GM19372 (cell line): ENCODE measurements around the gene ERFL.
"Not testable (repeated sequence)": the region's sequence is repeated elsewhere in the genome, so short reads cannot be mapped to it uniquely, and the experiment has no call there.

ENCODE experiments used
- ATAC-seq: cut with Tn5 transposase; IDR thresholded peaks from one replicate; pipeline ENCODE4 v1.9.1; 2021; ENCODE audit warnings: mild to moderate bottlenecking, low read depth, moderate library complexity; ENCODE audit not compliant: unreplicated experiment

ERFL gene

DNA sequence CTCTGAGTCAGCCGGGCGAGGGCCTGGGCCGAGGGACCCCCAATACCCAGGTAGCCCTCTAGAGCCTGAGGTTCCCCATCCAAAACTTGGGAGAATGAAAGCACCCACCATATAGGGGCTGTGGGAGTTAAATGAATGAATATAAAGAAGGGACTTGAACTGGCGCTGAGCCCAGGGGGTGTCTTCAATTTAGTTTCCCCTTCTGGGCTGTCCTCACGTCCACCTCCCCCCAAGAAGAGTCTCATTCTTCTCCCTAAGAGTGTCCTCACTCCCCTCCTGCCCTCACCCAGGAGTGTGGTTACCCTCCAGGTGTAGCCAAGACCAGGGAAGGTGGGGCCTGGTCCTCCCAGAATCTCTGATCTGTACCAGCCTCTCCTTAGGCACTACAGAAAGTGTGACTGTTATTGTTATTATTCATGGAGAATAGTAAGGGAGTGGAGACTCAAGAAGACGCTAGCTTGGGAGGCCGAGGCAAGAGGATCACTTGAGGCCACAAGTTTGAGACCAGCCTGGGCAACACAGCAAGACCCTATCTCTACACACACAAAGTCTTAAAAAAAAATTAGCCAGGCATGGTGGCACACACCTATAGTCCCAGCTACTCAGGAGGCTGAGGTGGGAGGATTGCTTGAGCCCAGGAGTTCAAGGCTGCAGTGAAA is 48.5 kb downstream of the ERFL start:
- ATAC-seq = no peak

DNA sequence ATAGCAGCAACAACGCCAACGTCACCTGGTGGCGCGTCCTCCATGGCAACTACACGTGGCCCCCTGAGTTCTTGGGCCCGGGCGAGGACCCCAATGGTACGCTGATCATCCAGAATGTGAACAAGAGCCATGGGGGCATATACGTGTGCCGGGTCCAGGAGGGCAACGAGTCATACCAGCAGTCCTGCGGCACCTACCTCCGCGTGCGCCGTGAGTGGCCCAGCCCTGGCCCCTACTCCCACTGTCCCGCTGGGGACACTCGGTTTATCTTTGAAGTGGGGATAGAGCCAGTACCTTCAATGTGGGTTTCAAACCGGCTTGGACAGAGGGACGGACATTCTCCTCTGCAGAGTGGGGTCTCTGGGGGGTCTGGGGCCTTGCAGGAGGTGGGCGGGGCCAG is 49.2 kb downstream of the ERFL start:
- ATAC-seq = no peak

- ATAC-seq = no peak
Observed at GRCh38 chr19:41877916-41878905, 50.0 kb downstream of the ERFL start.

DNA sequence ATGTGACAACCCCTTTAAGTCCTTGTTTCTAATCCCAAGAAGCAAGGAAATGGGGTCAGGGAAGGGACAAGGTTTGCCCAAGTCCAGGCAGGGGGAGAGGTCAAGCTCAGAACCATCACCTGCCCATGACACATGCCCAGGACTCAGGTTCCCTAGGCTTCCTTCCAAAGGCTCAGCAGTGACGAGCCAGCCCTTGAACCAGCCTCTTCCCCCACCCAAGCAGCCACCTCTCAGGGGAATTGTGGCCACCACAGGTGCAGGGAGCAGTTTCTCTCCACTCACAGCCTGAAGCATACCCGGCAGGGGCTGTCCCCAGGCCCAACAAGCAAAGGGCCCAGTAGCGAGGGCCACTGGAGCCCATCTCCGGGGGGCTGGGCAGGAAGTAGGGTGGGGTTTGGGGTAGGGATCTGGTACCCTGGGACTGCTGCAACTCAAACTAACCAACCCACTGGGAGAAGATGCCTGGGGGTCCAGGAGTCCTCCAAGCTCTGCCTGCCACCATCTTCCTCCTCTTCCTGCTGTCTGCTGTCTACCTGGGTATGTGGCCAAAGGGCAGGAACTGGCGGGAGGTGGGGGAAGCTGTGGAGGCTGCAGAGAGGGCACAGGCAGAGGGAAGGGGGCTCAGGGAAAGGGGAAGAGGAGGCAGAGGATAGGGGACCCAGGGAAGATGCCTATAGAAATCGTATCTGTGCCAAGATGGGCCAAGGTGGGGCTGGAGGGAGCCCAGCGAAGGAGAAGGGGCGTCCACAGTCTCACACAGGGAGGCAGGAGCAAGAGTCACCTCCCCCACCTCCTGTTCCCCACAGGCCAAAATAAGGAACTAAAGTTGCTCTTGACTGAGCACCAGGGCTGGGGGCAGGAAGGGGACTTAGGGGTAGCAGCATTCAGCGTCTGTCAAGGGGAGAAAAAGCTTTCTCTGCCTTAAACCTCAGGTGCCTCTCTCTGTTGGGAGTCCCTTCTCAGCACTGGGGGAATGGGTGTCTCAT is 51.1 kb downstream of the ERFL start, which contains the start of gene CD79A:
TSS of gene CD79A (plus strand) at position 433 of the 986 bp plus-strand sequence. CDS start at position 459, 26 bp downstream.
- peak; percentile 55 for ATAC-seq

DNA sequence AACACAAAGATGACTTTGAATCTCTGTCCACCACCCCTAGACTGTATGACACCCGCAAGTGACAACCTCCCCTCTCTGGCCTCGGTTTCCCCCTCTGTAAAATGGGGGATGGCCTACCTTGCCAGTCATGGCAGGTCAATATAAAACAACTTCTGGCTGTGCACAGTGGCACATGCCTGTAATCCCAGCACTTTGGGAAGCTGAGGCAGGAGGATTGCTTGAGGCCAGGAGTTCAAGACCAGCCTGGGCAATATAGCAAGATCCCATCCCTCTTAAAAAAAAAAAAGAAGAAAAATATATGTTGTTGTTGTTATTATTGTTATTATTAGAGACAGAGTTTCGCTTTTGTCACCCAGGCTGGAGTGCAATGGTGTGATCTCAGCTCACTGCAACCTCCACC is 52.3 kb downstream of the ERFL start:
- ATAC-seq = not testable (repeated sequence)

DNA sequence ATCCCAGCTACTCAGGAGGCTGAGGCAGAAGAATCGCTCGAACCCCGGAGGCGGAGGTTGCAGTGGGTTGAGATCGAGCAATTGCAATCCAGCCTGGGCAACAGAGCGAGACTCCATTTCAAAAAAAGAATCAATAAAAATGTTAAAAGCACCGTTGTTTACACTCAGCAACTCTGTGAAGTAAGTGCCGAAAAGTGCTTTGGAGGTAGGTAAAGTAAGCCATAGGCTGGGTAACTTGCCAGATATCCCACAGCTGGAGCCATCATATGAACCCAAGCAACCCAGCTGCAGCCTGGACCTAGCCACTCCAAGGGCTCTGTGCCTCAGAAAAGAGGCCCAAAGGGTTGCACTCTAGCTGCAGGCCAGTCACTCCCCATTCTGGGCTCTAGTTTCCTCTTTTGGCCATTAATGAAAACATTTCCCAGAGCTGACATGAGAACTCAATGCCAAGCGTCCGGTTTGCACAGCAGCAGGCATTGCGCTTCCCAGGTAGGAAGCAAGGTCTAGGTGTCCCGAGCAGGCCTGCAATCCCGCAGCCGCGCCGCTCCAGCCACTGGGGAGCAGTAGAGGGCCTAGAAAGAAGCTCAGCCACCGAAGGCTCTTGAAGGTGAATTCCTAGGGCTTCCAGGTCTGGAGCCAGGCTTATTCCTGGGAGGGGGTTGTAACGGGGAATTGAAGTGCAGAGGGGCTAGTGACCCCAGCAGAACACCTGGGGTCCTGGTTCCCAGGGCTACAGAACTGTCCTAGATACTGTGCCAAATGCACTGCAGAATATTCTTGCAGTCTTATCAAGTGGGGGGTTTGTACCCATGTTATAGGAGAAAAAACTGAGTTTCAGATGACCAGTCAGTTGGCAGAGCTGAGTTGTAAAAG is 55.2 kb downstream of the ERFL start:
- no peak for ATAC-seq

- ATAC-seq = no peak
Observed at GRCh38 chr19:41872384-41872774, 55.9 kb downstream of the ERFL start.

GRCh38 chr19:41871573-41872383 is 56.5 kb downstream of the ERFL start:
- ATAC-seq = no peak

DNA sequence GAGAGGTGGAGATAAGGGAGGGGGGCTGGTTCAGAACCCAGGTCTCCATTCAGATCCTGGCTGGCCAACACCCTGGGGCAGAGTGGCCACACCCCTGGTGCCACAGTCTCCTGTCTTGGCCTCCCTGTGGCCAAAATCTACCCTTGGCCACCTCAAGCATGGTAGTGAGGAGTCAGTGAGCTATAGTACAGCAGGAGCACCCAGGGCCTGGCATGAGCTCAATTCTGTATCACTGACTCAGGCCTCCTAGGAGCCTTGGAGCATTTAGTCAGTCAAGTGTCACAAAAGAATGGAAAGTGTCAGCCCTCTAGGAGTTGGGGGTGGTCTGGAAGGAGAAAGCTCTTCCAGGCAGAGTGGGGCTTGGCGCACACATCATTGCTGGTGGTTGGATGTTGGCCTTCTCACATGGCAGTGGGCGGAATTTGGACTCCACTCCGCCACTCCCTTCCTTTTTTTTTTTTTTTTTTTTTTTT is 57.8 kb downstream of the ERFL start:
- no peak for ATAC-seq

DNA sequence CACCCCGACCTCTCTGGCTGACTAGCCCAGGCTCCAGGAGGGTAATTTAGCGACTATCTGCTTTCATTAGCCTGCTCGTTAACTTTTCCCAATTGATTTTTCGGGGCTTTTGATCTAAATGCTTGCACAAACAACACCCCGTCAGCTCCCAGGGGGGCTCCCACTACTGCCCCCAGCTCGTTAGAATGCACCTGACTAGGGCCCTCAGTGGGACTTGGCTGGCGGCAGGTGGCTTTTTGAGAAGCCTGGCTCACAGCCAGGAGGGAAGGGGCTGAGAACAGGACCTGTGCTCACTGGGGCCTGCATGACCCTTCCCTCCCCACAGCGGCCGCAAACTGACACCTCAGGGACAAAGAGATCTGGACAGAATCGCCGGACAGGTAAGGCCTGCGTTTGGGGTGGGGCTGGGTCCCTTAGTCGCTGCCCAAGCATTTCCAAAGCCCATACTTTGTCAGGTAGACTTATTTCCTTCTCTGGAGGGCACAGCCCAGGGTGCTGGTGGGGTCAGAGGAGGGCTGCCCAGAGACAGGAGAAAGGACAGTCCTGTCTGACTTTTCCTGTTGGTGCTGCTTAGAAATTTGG is 58.8 kb downstream of the ERFL start:
- no peak for ATAC-seq

GRCh38 chr19:41868989-41869300 is 59.3 kb downstream of the ERFL start:
- no peak for ATAC-seq

DNA sequence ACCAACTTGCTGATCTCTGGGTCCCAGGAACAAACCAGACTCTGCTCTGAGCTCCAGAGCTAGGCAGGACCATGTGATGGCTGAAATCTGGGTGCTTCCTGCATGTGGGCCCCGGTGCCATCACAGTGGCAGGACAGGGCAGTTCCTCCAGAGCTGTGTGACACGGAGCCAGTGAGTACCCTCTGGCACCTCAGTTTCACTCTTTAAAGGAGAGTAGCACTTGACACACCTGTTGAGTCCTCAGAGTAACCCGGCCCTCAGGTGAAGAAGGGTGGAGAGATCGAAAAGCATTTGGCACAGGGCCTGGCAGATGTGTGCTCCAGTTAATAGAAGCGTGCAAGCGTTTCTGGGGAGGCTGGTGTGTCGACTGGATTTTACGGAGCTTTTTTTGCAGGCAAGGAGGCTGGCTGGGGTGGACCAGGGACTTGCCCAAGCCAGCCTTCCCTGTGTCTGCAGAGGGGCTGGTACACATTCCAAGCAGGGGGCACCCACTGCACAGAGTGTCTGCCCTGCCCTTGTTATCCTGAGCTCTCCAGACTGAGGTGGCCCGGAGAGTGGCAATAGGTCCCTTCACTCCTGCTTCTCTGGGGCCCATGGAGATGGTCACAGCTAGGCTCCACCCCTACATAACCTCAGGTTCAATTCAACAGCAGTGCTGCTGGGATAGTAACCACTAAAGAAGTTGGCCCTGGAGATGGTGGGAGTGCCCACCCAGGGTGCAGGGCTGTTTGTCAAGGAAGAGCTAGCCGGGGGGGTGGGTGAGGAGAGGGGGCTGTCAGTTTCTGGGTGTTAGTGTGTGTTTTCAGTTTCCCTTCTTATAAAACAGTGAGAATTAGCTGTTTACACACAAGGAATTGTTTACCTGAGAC is 59.9 kb downstream of the ERFL start:
- ATAC-seq = no peak

DNA sequence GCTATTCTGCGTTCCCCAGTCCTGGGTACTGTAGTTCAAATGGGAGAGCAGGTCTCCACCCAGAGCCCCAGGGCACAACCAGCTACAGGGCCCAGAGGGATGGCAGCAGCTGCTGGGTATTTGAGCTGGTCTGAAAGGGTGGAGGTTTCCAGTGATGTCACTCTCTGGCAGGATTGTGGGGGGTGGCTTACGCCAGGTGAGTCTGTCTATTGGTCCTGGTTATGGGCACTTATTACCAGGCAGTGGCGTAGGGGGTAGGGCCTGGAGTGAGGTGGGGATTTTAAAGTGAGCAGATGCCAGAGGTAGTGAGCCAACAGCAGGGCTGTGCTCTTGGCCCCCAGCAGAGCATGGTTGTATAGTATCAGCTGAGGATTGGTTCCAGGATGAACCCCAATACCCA is 62.0 kb downstream of the ERFL start:
- no peak for ATAC-seq

DNA sequence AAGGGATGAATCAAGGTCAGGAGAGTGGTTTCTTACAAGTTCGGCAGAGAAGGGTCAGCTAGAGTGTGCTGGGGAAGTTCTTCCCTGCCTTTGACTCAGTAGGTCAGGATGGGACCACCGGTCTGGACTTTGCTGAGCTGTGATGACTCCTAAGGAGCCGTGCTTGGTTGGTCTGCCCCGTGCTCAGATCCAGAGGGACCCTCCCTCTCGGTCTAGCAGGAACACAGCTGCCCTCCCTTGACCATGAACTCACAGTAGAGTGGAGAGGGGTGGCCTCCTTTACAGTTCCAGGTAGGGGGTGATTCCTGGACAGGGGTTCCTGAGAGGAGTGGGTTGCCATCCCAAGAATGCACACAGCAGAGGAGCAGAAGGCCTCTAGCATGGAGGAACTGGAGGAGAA is 63.9 kb downstream of the ERFL start:
- no peak for ATAC-seq

GRCh38 chr19:41863209-41863931 is 64.9 kb downstream of the ERFL start:
- no peak for ATAC-seq

DNA sequence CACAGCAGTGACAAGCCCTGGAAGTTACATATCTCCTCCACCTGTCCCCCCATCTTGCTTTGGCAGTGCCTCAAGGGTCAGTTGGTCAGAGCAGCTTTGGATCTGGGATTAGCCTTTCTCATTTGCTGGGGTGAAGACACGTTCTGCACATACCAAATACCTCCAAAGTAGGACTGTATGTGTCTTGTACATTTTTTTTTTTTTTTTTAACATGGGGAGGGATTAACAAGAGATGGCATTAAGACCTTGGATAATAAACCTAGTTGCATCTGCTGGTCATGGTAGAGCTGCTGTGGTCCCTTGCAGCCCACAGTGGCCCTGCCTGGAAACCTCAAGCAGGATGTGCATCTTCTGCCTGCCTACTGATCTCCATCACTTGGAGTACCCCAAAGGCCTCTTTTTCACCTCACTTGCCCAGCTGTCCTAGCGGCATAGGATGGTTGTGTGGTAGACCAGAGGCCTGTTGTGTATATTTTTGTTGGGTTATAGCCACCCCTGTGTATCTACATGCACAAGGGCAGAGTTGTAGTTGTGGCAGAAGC is 65.7 kb downstream of the ERFL start:
- ATAC-seq = no peak

GRCh38 chr19:41861846-41862245 is 66.4 kb downstream of the ERFL start:
- no peak for ATAC-seq
